Astrocyte of the spinal cord (primary cell): ENCODE results near the gene ABCF3.
A peak's percentile ranks its signal among the peaks of the same experiment; 100 is the strongest.

Experiments
- DNase-seq: peaks from one replicate; pipeline ENCODE4 v3.0.0; 2011; ENCODE audit warnings: low read depth, low spot score
- H3K4me3 ChIP-seq: 2 replicates; pipeline ENCODE4 v1.5.1; 2011; ENCODE audit warnings: low read depth, mild to moderate bottlenecking, low read length, moderate library complexity
- in situ Hi-C: cut with HindIII; loops from 2 replicates; pipeline ENCODE4 v1.10.0; 2017; ENCODE audit warnings: low sequenced_read_pairs
- TF ChIP-seq, protein P1 (sequence below): IDR thresholded peaks from 2 replicates; pipeline ENCODE4 v1.5.1; 2012; ENCODE audit warnings: low read depth, mild to moderate bottlenecking, low read length, inconsistent platforms

Gene ABCF3

DNA sequence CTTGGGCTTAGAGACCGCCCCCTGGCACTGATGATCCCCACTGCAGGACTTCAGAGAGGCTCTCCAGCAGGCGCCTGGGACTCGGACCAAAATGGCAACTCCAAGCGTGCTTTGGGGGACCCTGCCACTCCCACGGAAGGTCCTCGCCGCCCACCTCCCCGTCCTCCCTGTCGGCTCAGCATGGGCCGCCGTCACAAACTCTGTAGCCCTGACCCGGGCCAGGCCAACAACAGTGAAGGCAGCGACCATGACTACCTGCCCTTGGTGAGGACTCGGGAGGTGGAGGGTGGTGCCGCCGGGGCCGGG lies 55.1 kb downstream of the ABCF3 start:
- no peak overlapping the region for H3K4me3 ChIP-seq
- no peak for DNase-seq
- in situ Hi-C loops = no loop called here
- TF ChIP-seq, protein P1, sequence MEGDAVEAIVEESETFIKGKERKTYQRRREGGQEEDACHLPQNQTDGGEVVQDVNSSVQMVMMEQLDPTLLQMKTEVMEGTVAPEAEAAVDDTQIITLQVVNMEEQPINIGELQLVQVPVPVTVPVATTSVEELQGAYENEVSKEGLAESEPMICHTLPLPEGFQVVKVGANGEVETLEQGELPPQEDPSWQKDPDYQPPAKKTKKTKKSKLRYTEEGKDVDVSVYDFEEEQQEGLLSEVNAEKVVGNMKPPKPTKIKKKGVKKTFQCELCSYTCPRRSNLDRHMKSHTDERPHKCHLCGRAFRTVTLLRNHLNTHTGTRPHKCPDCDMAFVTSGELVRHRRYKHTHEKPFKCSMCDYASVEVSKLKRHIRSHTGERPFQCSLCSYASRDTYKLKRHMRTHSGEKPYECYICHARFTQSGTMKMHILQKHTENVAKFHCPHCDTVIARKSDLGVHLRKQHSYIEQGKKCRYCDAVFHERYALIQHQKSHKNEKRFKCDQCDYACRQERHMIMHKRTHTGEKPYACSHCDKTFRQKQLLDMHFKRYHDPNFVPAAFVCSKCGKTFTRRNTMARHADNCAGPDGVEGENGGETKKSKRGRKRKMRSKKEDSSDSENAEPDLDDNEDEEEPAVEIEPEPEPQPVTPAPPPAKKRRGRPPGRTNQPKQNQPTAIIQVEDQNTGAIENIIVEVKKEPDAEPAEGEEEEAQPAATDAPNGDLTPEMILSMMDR = no peak

DNA sequence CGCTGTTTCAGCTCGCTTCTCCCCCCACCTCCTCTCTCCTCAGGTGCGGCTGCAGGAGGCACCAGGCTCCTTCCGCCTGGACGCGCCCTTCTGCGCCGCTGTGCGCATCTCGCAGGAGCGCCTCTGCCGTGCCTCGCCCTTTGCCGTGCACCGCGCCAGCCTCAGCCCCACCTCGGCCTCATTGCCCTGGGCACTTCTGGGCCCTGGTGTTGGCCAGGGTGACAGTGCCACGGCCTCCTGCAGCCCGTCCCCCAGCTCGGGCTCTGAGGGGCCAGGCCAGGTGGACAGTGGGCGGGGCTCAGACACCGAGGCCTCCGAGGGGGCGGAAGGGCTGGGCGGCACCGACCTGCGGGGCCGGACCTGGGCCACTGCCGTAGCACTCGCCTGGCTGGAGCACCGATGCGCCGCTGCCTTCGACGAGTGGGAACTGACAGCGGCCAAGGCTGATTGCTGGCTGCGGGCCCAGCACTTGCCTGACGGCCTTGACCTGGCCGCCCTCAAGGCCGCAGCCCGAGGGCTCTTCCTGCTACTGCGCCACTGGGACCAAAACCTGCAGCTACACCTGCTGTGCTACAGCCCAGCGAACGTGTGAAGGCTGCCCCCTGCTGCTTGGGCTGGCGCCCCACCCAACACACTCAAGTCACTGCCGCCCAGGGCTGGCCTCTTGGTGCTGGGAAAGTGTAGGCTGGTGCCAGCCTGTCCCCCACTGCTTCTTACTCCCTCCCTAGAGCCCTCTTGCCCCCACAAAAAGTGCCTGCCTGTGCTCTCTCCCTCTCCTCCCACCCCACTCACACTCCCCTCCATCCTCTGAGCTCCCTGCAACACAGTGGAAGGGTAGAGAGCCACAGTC lies 55.7 kb downstream of the ABCF3 start:
- in situ Hi-C loops = no loop called here
- DNase-seq = peak; percentile 26
- no peak overlapping the region for H3K4me3 ChIP-seq
- TF ChIP-seq, protein P1 = peak; percentile 59

DNA sequence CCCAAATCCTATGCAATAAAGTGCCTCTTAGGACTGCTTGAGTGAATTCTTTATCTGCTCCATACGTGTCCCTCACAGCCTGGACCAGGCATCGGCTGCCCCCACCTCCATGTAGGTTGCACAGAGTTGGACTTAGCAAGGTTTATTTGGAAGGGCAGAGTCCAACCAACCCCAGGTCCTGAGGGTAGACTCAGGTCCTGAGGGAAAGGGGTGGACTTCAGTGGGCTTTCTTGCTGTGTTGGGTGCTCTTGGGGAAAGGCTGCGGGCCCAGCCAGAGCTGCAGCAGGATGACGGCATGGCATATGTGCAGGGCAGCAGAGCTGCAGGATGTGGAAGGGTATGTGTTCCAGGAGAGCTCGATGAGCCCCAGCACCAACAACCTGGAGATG lies 56.3 kb downstream of the ABCF3 start:
- in situ Hi-C loops = no loop called here

More for the DNA sequence above, 56.3 kb downstream of the ABCF3 start:
- DNase-seq = no peak
- no peak overlapping the region for H3K4me3 ChIP-seq
- TF ChIP-seq, protein P1 = no peak
